NT2/D1 (cell line): Measurements from ENCODE around the gene MERTK.
"Not testable (repeated sequence)": the region's sequence is repeated elsewhere in the genome, so short reads cannot be mapped to it uniquely, and the experiment has no call there.

ENCODE experiments used
- DNase-seq: peaks from one replicate; pipeline ENCODE4 v3.0.0-alpha.2; 2011; ENCODE audit warnings: low read depth, low spot score
- H3K27me3 ChIP-seq: 2 replicates; pipeline ENCODE4 v1.6.0; 2011; ENCODE audit warnings: mild to moderate bottlenecking; ENCODE audit not compliant: insufficient read length, insufficient read depth
- H3K36me3 ChIP-seq: 2 replicates; pipeline ENCODE4 v1.6.1; 2011; ENCODE audit warnings: mild to moderate bottlenecking, low read length, mixed read lengths; ENCODE audit not compliant: insufficient read depth, insufficient read length
- H3K4me1 ChIP-seq: 2 replicates; pipeline ENCODE4 v1.5.1; 2011; ENCODE audit not compliant: insufficient read depth, insufficient read length
- H3K4me3 ChIP-seq: 2 replicates; pipeline ENCODE4 v1.5.1; 2011; ENCODE audit warnings: low read depth; ENCODE audit not compliant: insufficient read length
- H3K9ac ChIP-seq: 2 replicates; pipeline ENCODE4 v1.6.0; 2011; ENCODE audit warnings: low read depth; ENCODE audit not compliant: insufficient read length
- H3K9me3 ChIP-seq: 2 replicates; pipeline ENCODE4 v1.5.1; 2011; ENCODE audit warnings: mild to moderate bottlenecking, low read length; ENCODE audit not compliant: insufficient read depth
- SUZ12 ChIP-seq: IDR thresholded peaks from 2 replicates; pipeline ENCODE4 v1.6.1; 2011; ENCODE audit not compliant: insufficient read length, insufficient read depth; ENCODE audit errors: extremely low read depth
- YY1 ChIP-seq: IDR thresholded peaks from 2 replicates; pipeline ENCODE4 v1.6.1; 2011; ENCODE audit not compliant: insufficient read length, insufficient read depth
- ZNF274 ChIP-seq: IDR thresholded peaks from 2 replicates; pipeline ENCODE4 v1.6.1; 2011; ENCODE audit warnings: mild to moderate bottlenecking, low read depth, low read length

The MERTK gene

DNA sequence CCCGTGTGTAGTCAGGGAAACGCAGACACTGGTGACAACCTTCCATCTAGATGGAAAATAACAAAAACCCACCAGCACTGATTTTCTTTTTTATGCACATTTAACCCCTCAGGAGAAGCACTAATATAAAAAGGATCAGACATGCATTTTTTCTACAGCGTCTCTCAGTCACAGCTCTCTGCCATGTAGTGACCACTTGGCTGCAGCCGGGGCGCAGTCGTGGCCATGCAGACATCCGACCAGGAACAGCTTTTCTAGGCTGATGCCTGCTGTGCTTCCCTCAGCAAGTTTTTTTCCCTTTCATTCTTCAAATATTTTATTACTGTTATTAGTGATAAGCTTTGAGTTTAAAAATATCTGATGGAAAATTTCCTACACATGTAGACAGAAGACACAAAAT lies 63.3 kb downstream of the MERTK start:
- Histone ChIP-seq H3K9me3 (no peaks in the 10 kb centered on the region), H3K4me3 (no peak overlapping the region), H3K27me3 (no peaks in the 10 kb centered on the region), H3K9ac (no peak overlapping the region), H3K36me3 (peaks cover 7% of the 10 kb centered on the region), H3K4me1 (no peaks in the 10 kb centered on the region)
- DNase-seq = no peak
- TF ChIP-seq ZNF274 = no peak
- TF ChIP-seq YY1 = no peak
- TF ChIP-seq SUZ12 = no peak

DNA sequence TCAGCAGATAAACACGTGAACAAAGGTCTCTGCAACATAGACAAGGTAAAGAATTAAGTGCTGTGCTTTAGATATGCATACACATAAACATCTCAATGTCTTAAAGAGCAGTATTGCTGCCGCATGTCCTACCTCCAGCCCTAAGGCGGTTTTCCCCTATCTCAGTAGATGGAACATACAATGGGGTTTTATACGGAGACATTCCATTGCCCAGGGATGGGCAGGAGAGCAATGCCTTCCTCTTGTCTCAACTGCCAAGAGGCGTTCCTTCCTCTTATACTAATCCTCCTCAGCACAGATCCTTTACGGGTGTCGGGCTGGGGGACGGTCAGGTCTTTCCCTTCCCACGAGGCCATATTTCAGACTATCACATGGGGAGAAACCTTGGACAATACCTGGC lies 64.7 kb downstream of the MERTK start:
- not testable (repeated sequence) for H3K9ac ChIP-seq, H3K4me3 ChIP-seq, H3K4me1 ChIP-seq, H3K27me3 ChIP-seq, H3K36me3 ChIP-seq, H3K9me3 ChIP-seq, DNase-seq

DNA sequence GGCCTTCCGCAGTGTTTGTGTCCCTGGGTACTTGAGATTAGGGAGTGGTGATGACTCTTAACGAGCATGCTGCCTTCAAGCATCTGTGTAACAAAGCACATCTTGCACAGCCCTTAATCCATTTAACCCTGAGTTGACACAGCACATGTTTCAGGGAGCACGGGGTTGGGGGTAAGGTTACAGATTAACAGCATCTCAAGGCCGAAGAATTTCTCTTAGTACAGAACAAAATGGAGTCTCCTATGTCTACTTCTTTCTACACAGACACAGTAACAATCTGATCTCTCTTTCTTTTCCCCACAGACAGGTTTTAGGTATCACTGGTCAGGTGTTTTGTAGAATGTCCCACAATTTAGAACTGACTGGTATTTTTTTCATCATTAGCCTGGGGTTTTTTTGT lies 65.1 kb downstream of the MERTK start:
- not testable (repeated sequence) for H3K9ac ChIP-seq, H3K27me3 ChIP-seq, H3K9me3 ChIP-seq, H3K36me3 ChIP-seq, H3K4me1 ChIP-seq, DNase-seq, H3K4me3 ChIP-seq

DNA sequence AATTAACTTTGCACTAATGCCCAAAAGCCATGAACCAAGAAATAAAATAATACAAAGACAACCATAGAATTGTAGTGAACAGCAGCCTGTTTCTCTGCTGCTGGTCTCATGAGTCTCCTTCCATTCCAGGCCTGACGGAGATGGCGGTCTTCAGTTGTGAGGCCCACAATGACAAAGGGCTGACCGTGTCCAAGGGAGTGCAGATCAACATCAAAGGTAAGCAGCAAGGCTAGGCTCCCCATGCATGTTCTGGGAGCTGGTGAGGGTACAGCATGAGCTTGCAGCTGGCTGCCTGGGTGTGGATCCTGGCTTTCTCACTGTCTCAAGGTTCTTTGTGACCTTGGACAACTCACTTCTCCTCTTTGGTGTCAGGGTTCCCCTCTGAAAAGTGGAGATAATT lies 66.7 kb downstream of the MERTK start:
- H3K9me3 ChIP-seq = no peaks in the 10 kb centered on the region
- TF ChIP-seq ZNF274 = no peak
- no peak for TF ChIP-seq YY1
- TF ChIP-seq SUZ12 = no peak
- H3K4me1 ChIP-seq = no peaks in the 10 kb centered on the region
- H3K4me3 ChIP-seq = no peak overlapping the region
- no peaks in the 10 kb centered on the region for H3K27me3 ChIP-seq
- H3K36me3 ChIP-seq = peaks cover 16% of the 10 kb centered on the region
- H3K9ac ChIP-seq = no peak overlapping the region
- DNase-seq = no peak

DNA sequence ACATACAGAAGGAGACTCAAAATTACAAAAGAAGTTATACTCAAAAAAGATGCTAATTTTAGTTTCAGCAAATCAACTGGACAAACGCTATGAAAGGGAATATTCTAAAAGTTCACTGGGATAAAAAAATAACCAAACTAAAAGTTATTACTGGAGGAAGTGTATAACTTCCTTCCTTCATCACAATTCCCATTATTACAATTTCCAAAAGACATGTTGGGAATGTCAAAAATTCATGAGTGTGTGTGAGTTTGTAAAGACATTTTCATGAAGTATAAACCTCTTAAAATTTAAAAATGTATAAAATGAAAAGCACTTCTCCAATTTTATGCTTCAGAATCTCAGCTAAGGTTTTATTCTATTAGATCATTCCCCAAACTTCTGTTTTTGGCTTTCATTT lies 67.8 kb downstream of the MERTK start:
- Histone ChIP-seq H3K27me3 (no peaks in the 10 kb centered on the region), H3K9me3 (no peaks in the 10 kb centered on the region), H3K9ac (no peak overlapping the region), H3K4me3 (no peak overlapping the region), H3K4me1 (no peaks in the 10 kb centered on the region), H3K36me3 (peaks cover 16% of the 10 kb centered on the region)
- TF ChIP-seq SUZ12 = no peak
- no peak for TF ChIP-seq ZNF274
- no peak for TF ChIP-seq YY1
- no peak for DNase-seq

DNA sequence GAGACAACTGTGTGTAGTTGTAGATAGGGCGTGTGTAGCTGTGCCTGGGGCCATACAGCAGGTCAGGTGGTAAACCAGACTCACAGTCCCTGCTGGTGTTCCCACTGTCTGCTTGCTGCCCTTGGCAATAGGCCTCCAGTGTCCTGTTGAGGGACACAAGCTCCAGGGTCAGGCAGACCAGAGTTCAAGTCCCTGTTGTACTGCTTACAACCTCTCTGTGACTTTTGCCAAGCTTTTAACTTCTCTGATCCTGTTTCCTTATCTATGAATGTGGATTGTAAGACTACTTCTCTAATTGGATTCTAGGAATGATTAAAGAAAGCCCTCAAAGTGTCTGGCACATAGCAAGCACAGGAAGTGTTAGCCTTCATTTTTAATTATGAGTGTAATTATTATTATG lies 68.6 kb downstream of the MERTK start:
- no peak for DNase-seq
- no peaks in the 10 kb centered on the region for H3K4me1 ChIP-seq
- H3K27me3 ChIP-seq = no peaks in the 10 kb centered on the region
- H3K9me3 ChIP-seq = no peaks in the 10 kb centered on the region
- H3K9ac ChIP-seq = no peak overlapping the region
- H3K36me3 ChIP-seq = peaks cover 16% of the 10 kb centered on the region
- TF ChIP-seq YY1 (no peak), ZNF274 (no peak)
- H3K4me3 ChIP-seq = no peak overlapping the region

DNA sequence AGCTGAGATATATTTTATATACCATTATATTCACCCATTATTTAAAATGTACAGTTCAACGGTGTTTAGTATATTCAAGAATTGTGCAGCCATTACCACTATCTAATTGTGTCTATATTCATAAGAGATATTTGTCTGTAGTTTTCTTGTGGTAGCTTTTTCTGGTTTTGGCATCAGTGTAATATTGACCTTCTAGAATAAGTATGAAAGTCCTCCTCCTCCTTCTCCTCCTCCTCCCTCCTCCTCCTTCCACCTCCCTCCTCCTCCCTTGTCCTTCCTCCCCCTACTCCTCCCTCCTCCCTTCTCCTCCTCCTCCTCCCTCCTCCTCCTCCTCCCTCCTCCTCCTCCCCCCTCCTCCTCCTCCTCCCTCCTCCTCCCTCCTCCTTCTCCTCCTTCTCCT lies 72.0 kb downstream of the MERTK start:
- Histone ChIP-seq H3K9ac (no peak overlapping the region), H3K4me1 (no peaks in the 10 kb centered on the region), H3K27me3 (no peaks in the 10 kb centered on the region), H3K9me3 (no peaks in the 10 kb centered on the region), H3K36me3 (peaks cover 12% of the 10 kb centered on the region), H3K4me3 (no peak overlapping the region)
- DNase-seq = no peak
- no peak for TF ChIP-seq YY1
- TF ChIP-seq ZNF274 = no peak
- TF ChIP-seq SUZ12 = no peak

DNA sequence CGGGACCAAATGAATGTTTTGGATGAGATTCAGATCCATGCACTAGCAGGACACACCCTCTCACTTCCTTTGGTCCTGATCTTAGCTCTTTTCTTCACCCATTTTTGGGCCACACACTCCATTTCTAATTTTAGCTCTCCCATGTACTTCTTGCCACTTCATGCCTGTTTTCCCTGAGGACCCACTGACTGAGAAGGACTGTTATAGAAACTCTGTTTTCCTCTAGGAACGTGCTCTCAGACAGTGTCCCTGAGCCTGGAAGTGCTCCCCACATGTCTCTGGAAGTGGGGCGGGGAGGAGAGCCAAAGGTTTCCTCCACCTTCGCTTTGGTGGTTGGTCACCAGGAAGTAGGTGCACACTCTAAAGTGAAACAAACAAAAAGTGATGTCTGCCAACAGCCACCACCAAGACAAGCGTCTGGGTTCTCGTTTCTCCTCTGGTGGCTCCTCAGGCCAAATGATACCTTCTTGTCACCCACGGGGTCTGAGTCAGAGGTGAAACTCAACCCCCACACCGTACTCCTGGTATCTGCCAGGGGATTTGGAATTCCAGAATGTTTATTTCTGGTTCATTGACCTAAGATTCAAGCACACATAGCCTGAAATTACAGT lies 74.7 kb downstream of the MERTK start:
- Histone ChIP-seq H3K27me3 (no peaks in the 10 kb centered on the region), H3K4me3 (no peak overlapping the region), H3K9ac (no peak overlapping the region), H3K4me1 (no peaks in the 10 kb centered on the region), H3K36me3 (peaks cover 7% of the 10 kb centered on the region), H3K9me3 (peaks cover 13% of the 10 kb centered on the region)
- no peak for TF ChIP-seq SUZ12
- no peak for TF ChIP-seq YY1
- no peak for DNase-seq
